ENCODE data around the gene AK2.

- TF ChIP-seq ZNF266 (tag by site-specific recombination; IDR thresholded peaks at IDR 0.05; ENCODE audit: low read depth) (no peak), ZNF416 (tag by site-specific recombination; IDR thresholded peaks at IDR 0.05) (no peak), ZNF548 (tag by site-specific recombination; IDR thresholded peaks at IDR 0.05) (no peak), ZNF558 (tag by site-specific recombination; IDR thresholded peaks at IDR 0.05) (no peak), ZNF148 (tag by site-specific recombination; IDR thresholded peaks at IDR 0.05; ENCODE audit: borderline replicate concordance) (no peak), ZIC2 (tag by site-specific recombination; IDR thresholded peaks at IDR 0.05) (no peak)
- TF ChIP-seq, protein P1, sequence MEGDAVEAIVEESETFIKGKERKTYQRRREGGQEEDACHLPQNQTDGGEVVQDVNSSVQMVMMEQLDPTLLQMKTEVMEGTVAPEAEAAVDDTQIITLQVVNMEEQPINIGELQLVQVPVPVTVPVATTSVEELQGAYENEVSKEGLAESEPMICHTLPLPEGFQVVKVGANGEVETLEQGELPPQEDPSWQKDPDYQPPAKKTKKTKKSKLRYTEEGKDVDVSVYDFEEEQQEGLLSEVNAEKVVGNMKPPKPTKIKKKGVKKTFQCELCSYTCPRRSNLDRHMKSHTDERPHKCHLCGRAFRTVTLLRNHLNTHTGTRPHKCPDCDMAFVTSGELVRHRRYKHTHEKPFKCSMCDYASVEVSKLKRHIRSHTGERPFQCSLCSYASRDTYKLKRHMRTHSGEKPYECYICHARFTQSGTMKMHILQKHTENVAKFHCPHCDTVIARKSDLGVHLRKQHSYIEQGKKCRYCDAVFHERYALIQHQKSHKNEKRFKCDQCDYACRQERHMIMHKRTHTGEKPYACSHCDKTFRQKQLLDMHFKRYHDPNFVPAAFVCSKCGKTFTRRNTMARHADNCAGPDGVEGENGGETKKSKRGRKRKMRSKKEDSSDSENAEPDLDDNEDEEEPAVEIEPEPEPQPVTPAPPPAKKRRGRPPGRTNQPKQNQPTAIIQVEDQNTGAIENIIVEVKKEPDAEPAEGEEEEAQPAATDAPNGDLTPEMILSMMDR (tag by site-specific recombination; IDR thresholded peaks at IDR 0.05), result no peak
- TF ChIP-seq, protein P2, sequence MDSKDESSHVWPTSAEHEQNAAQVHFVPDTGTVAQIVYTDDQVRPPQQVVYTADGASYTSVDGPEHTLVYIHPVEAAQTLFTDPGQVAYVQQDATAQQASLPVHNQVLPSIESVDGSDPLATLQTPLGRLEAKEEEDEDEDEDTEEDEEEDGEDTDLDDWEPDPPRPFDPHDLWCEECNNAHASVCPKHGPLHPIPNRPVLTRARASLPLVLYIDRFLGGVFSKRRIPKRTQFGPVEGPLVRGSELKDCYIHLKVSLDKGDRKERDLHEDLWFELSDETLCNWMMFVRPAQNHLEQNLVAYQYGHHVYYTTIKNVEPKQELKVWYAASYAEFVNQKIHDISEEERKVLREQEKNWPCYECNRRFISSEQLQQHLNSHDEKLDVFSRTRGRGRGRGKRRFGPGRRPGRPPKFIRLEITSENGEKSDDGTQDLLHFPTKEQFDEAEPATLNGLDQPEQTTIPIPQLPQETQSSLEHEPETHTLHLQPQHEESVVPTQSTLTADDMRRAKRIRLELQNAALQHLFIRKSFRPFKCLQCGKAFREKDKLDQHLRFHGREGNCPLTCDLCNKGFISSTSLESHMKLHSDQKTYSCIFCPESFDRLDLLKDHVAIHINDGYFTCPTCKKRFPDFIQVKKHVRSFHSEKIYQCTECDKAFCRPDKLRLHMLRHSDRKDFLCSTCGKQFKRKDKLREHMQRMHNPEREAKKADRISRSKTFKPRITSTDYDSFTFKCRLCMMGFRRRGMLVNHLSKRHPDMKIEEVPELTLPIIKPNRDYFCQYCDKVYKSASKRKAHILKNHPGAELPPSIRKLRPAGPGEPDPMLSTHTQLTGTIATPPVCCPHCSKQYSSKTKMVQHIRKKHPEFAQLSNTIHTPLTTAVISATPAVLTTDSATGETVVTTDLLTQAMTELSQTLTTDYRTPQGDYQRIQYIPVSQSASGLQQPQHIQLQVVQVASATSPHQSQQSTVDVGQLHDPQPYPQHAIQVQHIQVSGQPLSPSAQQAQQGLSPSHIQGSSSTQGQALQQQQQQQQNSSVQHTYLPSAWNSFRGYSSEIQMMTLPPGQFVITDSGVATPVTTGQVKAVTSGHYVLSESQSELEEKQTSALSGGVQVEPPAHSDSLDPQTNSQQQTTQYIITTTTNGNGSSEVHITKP (tag by site-specific recombination; IDR thresholded peaks at IDR 0.05), result no peak
These were observed 71.4 kb downstream of the AK2 start for GRCh38 chr1:32965251-32965747.

Measured in HEK293 (cell line).